ENCODE data around the gene GLT1D1. TPM values are rescaled to one million over a fixed set of nuclear protein-coding genes. Genes with fewer than 3 reads are reported as not detected.

GLT1D1 gene
- total RNA-seq, 1 experiment from 2014 or later = 0.07 TPM

GRCh38 chr12:128879898-128880764 lies 26.9 kb downstream of the GLT1D1 start:
- in situ Hi-C loops (cut with HindIII; ENCODE audit: low pct_unique_long_range_greater_than_20kb, low sequenced_read_pairs) = no loop called here
- no peak for DNase-seq (ENCODE audit: low read depth)

- in situ Hi-C loops (cut with HindIII; ENCODE audit: low pct_unique_long_range_greater_than_20kb, low sequenced_read_pairs) = no loop called here
- no peak for DNase-seq (ENCODE audit: low read depth)
Measured at GRCh38 chr12:128891856-128892255, 38.6 kb downstream of the GLT1D1 start.

DNA sequence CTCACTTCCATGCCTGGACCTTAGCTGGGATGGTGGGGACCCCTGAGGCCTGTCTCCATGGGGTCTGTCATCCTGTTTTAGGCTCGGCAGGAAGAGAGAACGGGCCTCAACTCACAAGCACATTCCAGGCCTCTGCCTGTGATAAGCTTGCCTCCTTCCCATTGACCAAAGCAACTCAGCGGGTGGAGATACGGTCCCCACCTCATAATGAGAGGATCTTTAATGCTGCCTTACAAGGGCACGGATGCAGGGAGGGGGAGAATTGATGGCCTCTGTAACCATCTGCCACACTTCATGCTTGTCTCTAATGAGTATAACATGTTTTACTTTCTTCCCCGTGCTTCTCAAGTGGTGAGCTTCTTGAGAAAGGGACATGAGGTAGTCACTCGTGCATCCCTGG lies 50.0 kb downstream of the GLT1D1 start:
- in situ Hi-C loops (cut with HindIII; ENCODE audit: low pct_unique_long_range_greater_than_20kb, low sequenced_read_pairs) = no loop called here
- no peak for DNase-seq (ENCODE audit: low read depth)

DNA sequence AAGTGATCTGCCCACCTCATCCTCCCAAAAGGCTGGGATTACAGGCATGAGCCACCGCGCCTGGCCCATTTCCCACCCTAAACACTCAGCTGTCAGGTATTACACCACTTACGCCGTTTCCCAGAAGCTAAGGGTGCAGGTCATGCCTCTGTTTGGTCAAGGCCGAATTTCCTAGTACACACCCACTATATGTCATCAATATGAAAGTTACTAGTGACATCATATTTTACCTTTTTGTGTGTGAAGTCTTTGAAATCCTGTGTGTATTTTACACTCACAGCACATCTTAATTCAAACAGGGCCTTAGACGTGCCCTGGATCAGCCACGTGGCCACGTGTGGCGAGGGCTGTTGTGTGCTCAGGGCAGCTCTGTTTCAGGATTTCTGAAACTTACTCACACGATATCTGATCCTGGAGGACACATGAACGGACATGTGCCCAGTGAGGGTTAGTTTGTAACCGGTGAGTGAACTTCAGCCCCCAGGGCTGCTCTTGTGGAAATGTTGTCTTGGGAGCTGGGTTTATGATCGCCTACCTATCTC lies 51.8 kb downstream of the GLT1D1 start:
- no peak for DNase-seq (ENCODE audit: low read depth)
- in situ Hi-C loops (cut with HindIII; ENCODE audit: low pct_unique_long_range_greater_than_20kb, low sequenced_read_pairs) = no loop called here

- no peak for DNase-seq (ENCODE audit: low read depth)
- in situ Hi-C loops (cut with HindIII; ENCODE audit: low pct_unique_long_range_greater_than_20kb, low sequenced_read_pairs) = no loop called here
Measured at GRCh38 chr12:128906485-128907137, 53.3 kb downstream of the GLT1D1 start.

DNA sequence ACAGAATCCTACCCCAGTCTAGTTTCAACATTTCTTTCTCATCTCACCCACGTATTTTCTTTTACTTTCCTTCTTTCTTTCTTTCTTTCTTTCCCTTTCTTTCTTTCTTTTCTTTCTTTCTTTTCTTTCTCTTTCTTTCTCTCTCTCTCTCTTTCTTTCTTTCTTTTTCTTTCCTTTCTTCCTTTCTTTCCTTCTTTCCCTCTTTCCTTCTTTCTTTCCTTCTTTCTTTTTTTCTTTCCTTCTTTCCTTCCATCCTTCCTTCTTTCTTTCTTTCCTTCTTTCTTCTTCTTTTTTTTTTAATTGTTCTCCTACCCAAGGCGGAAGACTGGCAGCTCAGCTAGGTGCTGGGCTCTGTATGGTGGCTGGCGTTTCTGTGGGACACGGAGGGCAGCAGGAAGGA lies 55.0 kb downstream of the GLT1D1 start:
- DNase-seq (ENCODE audit: low read depth) = no peak
- in situ Hi-C loops (cut with HindIII; ENCODE audit: low pct_unique_long_range_greater_than_20kb, low sequenced_read_pairs) = no loop called here

DNA sequence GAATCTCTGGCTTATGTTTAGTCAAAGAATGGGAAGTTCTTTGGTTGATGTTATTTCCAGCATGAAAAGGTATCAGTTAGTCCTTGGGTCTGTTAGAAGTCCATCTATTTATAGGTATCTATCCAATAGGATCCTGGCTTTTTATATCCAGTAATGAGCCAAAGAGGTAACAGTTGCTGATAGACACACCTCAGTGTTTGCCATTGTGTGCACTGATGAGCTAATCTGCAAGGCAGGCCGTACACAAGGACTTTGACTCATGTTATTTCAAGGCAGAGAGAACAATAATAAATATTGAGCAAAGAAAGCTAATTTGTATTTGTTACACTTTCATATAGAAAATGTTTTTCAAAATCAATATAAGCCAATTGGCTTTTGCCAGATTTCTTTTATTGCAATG lies 56.4 kb downstream of the GLT1D1 start:
- DNase-seq (ENCODE audit: low read depth) = no peak
- in situ Hi-C loops (cut with HindIII; ENCODE audit: low pct_unique_long_range_greater_than_20kb, low sequenced_read_pairs) = no loop called here

DNA sequence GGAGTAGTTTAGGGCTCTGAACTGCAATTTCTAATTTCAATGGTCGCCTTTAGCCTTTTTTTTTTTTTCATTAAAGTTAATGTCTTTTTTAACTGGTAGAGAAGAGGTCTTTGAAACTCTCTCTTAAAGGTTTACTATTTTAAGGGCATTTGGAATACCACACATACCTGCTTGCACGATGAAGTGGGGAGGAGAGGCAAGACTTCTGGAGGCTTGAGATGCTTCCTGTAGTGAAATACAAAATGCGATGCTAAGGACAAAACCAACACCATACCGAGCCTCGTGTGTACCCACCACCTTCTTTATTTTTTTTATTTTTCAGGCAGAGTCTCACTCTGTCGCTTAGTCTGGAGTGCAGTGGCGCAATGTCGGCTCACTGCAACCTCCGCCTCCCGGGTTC lies 57.4 kb downstream of the GLT1D1 start:
- no peak for DNase-seq (ENCODE audit: low read depth)
- in situ Hi-C loops (cut with HindIII; ENCODE audit: low pct_unique_long_range_greater_than_20kb, low sequenced_read_pairs) = no loop called here

DNA sequence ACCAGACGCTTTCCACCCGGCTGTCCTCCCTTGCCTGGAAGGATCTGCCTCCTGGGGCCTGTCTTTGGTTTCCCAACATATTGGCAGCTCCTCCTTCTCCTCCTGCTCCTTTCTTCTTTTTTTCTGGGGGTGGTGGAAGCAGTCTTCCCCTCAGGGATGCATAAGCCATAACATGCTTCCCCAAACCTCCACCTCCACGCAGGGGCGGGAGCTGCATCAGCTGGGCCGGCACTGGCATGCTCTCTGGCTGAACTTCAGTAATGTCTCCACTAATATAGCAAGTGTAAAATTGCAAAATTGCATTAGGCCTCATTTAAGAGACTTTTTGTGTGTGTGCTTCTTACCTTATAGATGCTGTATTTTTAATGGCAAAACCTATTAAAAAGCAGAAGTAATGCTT lies 58.6 kb downstream of the GLT1D1 start:
- in situ Hi-C loops (cut with HindIII; ENCODE audit: low pct_unique_long_range_greater_than_20kb, low sequenced_read_pairs) = no loop called here
- no peak for DNase-seq (ENCODE audit: low read depth)

- in situ Hi-C loops (cut with HindIII; ENCODE audit: low pct_unique_long_range_greater_than_20kb, low sequenced_read_pairs) = no loop called here
- no peak for DNase-seq (ENCODE audit: low read depth)
Measured at GRCh38 chr12:128914908-128915563, 61.8 kb downstream of the GLT1D1 start.

DNA sequence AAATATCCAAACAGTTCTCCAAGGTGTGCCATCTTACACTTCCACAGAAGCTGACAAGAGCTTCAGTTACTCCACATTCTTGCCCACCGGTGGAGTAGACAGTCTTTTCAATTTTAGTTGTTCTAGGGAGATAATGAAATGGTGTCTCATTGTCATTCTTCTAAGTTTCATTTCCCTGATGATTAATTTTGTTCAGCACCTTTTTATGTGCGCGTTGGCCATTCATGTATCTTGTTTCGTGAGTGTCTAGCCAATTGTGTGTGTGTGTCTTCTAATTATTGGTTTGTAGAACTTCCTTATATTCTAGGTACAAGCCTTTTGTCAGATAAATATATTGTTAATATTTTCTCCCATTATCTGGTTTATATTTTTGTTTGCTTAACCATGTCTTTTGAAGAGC lies 63.1 kb downstream of the GLT1D1 start:
- DNase-seq (ENCODE audit: low read depth) = no peak
- in situ Hi-C loops (cut with HindIII; ENCODE audit: low pct_unique_long_range_greater_than_20kb, low sequenced_read_pairs) = no loop called here

DNA sequence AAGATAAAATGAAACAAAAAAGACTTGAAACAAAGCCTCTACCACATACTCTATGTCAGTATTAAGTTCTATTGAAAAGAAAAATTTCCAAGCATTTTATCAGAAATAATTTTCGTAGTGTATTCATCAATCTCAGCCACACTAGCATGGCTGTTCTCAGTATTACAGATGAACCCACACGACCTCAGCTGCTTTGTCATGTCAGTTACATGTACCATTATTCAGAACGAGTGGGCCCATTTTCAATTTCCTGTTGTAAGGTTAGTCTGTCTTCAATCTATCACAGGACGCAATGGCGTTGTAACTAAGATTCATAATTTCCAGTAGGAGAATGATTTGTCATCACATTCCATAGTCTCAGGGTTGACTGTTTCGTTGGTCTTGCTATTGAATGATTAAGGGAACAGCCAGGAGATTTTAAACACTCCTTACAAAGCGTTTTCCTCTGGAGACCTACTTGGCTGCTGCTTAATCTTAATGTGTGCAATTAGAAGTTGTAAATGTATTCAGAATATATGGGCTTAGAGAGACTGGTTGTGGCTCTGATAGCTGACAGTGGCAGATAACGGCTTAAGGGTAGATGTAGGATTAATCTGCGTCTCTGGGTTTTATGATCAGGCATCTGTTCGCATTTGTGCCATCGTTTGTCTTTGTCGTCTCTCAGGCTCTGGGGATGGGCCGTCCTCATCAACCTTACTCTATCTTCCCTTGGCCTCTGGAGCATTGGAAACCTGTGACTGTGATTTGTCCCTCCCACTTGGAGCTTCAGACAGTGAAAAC lies 65.4 kb downstream of the GLT1D1 start:
- DNase-seq (ENCODE audit: low read depth) = no peak
- in situ Hi-C loops (cut with HindIII; ENCODE audit: low pct_unique_long_range_greater_than_20kb, low sequenced_read_pairs) = no loop called here

DNA sequence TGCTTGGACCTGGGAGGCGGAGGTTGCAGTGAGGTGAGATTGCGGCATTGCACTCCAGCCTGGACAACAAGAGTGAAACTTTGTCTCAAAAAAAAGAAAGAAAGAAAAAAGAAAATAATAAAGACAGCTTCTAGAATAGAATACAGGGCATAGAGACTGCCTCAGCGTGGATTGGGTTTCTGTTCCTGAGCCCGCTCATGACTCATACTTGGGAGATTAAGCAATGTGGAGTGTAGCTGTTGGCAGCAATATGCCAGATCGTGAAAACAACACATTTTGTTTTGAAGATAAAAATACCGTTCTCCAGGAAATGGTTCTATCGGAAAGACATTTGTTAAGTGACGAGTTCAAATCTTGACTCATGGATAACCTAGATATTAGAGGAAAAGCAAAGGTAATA lies 67.2 kb downstream of the GLT1D1 start:
- no peak for DNase-seq (ENCODE audit: low read depth)
- in situ Hi-C loops (cut with HindIII; ENCODE audit: low pct_unique_long_range_greater_than_20kb, low sequenced_read_pairs) = no loop called here

GRCh38 chr12:128928361-128928760 lies 75.1 kb downstream of the GLT1D1 start:
- in situ Hi-C loops (cut with HindIII; ENCODE audit: low pct_unique_long_range_greater_than_20kb, low sequenced_read_pairs) = no loop called here
- no peak for DNase-seq (ENCODE audit: low read depth)

GRCh38 chr12:128929057-128929456 lies 75.8 kb downstream of the GLT1D1 start:
- DNase-seq (ENCODE audit: low read depth) = no peak
- in situ Hi-C loops (cut with HindIII; ENCODE audit: low pct_unique_long_range_greater_than_20kb, low sequenced_read_pairs) = no loop called here

DNA sequence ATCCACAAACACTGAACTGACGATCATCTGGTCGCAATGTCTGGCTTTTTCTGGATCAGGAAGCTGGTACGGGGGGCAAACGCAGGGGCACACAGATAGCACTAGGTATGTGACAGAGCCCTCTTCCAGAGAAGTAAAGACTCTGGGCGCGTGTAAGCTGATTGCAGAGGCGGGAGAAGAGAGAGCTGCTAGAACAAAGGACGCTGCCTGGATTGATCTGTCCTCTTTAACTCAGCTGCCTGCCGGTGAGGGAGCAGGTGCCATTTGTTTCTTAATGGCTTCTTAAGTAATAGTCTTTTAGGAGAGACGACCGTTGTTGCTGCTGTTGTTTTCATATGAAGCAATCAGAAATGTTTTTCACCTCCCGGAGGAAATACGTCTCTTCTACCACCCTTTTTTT lies 77.3 kb downstream of the GLT1D1 start:
- no peak for DNase-seq (ENCODE audit: low read depth)
- in situ Hi-C loops (cut with HindIII; ENCODE audit: low pct_unique_long_range_greater_than_20kb, low sequenced_read_pairs) = no loop called here

GRCh38 chr12:128932521-128932920 lies 79.2 kb downstream of the GLT1D1 start:
- no peak for DNase-seq (ENCODE audit: low read depth)
- in situ Hi-C loops (cut with HindIII; ENCODE audit: low pct_unique_long_range_greater_than_20kb, low sequenced_read_pairs) = no loop called here

DNA sequence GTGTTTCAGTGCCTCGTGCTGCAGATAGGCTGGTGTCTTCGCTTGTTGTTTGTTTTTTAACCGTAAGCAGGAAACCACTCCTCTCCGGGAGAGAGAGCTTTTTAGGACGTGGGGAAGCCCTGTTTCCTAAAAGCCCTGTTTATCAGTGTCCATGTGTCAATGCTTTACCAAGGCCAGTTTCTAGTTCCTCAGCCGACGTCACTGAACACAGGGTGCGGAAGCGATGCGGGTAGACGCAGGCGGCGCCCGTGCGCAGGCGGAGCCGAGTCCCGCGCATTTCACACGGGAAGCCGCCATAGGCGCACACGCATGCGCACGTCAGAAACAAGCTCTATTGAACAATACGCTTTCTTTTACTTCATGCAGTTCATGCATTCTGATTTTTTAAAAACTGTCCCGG lies 79.8 kb downstream of the GLT1D1 start:
- no peak for DNase-seq (ENCODE audit: low read depth)
- in situ Hi-C loops (cut with HindIII; ENCODE audit: low pct_unique_long_range_greater_than_20kb, low sequenced_read_pairs) = no loop called here

All from Caki2 (cell line).